ENCODE results near the gene MYL6. TPM values are rescaled to one million over a fixed set of nuclear protein-coding genes. Genes with fewer than 3 reads are reported as not detected.
"Not testable (repeated sequence)": the region's sequence is repeated elsewhere in the genome, so short reads cannot be mapped to it uniquely, and the experiment has no call there.

The MYL6 gene
- 1,000 to 10,000 TPM; 1,307 to 1,412 TPM for total RNA-seq

GRCh38 chr12:56158029-56158925, at the start of gene MYL6:
Gene MYL6 (plus strand): TSS chr12:56158359. CDS start chr12:56158402, 43 bp downstream.
- H3K4me1 Mint-ChIP-seq, result peaks cover 51% of the 10 kb centered on the region
- peaks cover 52% of the 10 kb centered on the region for H3K36me3 Mint-ChIP-seq

GRCh38 chr12:56110571-56110970, 47.6 kb upstream of the MYL6 start:
- no peaks in the 10 kb centered on the region for H3K27me3 Mint-ChIP-seq
- ATAC-seq, result no peak
- CTCF ChIA-PET, result interaction anchor here (1.5 to 1.6 kb wide), 2 partner anchors 31 to 79 kb away, joined by 4 to 5 read pairs; partner anchors contain the start of gene SMARCC2
- no peak for DNase-seq
- no peak overlapping the region for H3K4me3 Mint-ChIP-seq
- no peak overlapping the region for H3K27ac Mint-ChIP-seq
- peaks cover 68% of the 10 kb centered on the region for H3K36me3 Mint-ChIP-seq
- H3K4me1 Mint-ChIP-seq, result peaks cover 23% of the 10 kb centered on the region
- H3K9me3 Mint-ChIP-seq (ENCODE audit: low read depth), result no peaks in the 10 kb centered on the region

More at GRCh38 chr12:56158029-56158925, at the start of gene MYL6:
- Mint-ChIP-seq H3K9me3 (ENCODE audit: low read depth) (no peaks in the 10 kb centered on the region), H3K4me3 (peak within 1 kb of the TSS; percentile 94), H3K27me3 (no peaks in the 10 kb centered on the region), H3K27ac (peak within 1 kb of the TSS; percentile 96)
- ATAC-seq (peak; percentile 85), DNase-seq (peak; percentile 98)
- CTCF ChIA-PET, result interaction anchor here (0.7 to 7.5 kb wide), 7 partner anchors 24 to 420 kb away, joined by 3 to 61 read pairs (median 10); partner anchors contain the start of genes ESYT1, RPL41, SMARCC2 and ZC3H10

- Mint-ChIP-seq H3K27ac (peak overlapping the region; percentile 48), H3K9me3 (ENCODE audit: low read depth) (no peaks in the 10 kb centered on the region), H3K27me3 (no peaks in the 10 kb centered on the region), H3K36me3 (peaks cover 58% of the 10 kb centered on the region), H3K4me1 (peaks cover 22% of the 10 kb centered on the region), H3K4me3 (no peak overlapping the region)
- no peak for ATAC-seq
- CTCF ChIA-PET, result no interaction called here
- DNase-seq, result no peak
Observed at GRCh38 chr12:56114084-56114483, 44.1 kb upstream of the MYL6 start.

GRCh38 chr12:56115329-56115728, 42.8 kb upstream of the MYL6 start:
- Mint-ChIP-seq H3K4me3 (peak overlapping the region; percentile 98), H3K27ac (peak overlapping the region; percentile 98), H3K27me3 (no peaks in the 10 kb centered on the region), H3K9me3 (ENCODE audit: low read depth) (no peaks in the 10 kb centered on the region), H3K4me1 (peaks cover 33% of the 10 kb centered on the region), H3K36me3 (peaks cover 51% of the 10 kb centered on the region)
- ATAC-seq, result no peak
- DNase-seq, result no peak
- CTCF ChIA-PET, result interaction anchor here (0.8 to 1.8 kb wide), 7 partner anchors 8 to 75 kb away, joined by 3 to 9 read pairs (median 4); partner anchors contain the start of gene PA2G4

GRCh38 chr12:56116267-56117081, 41.7 kb upstream of the MYL6 start, which contains the start of gene RPL41:
Gene RPL41 (plus strand): TSS chr12:56116633.
- H3K9me3 Mint-ChIP-seq (ENCODE audit: low read depth), result no peaks in the 10 kb centered on the region
- CTCF ChIA-PET, result interaction anchor here (0.6 to 5.5 kb wide), 14 partner anchors 8 to 217 kb away, joined by 3 to 154 read pairs (median 12); partner anchors contain the start of genes ERBB3, ESYT1, MYL6 and MYL6B
- peaks cover 39% of the 10 kb centered on the region for H3K36me3 Mint-ChIP-seq
- ATAC-seq (peak; percentile 41), DNase-seq (peak; percentile 96)
- no peaks in the 10 kb centered on the region for H3K27me3 Mint-ChIP-seq
- H3K27ac Mint-ChIP-seq, result peak within 1 kb of the TSS; percentile 98
- peaks cover 33% of the 10 kb centered on the region for H3K4me1 Mint-ChIP-seq
- H3K4me3 Mint-ChIP-seq, result peak within 1 kb of the TSS; percentile 98

- CTCF ChIA-PET, result interaction anchor here (0.6 to 5.5 kb wide), 14 partner anchors 10 to 347 kb away, joined by 3 to 154 read pairs (median 14); partner anchors contain the start of genes ERBB3, ESYT1, MYL6 and MYL6B
- H3K9me3 Mint-ChIP-seq (ENCODE audit: low read depth); H3K27me3 Mint-ChIP-seq; ATAC-seq; DNase-seq: not testable (repeated sequence)
- Mint-ChIP-seq H3K4me3 (peak overlapping the region; percentile 98), H3K36me3 (peaks cover 34% of the 10 kb centered on the region), H3K4me1 (peaks cover 33% of the 10 kb centered on the region), H3K27ac (peak overlapping the region; percentile 98)
Observed at GRCh38 chr12:56117082-56117706, 41.0 kb upstream of the MYL6 start.

- Mint-ChIP-seq H3K9me3 (ENCODE audit: low read depth) (no peaks in the 10 kb centered on the region), H3K4me3 (peak within 1 kb of the TSS; percentile 98), H3K27me3 (no peaks in the 10 kb centered on the region), H3K36me3 (peaks cover 26% of the 10 kb centered on the region), H3K27ac (peak within 1 kb of the TSS; percentile 98), H3K4me1 (peaks cover 33% of the 10 kb centered on the region)
- CTCF ChIA-PET, result interaction anchor here (0.6 to 5.5 kb wide), 40 partner anchors 10 to 519 kb away, joined by 3 to 154 read pairs (median 4); partner anchors contain the start of genes ANKRD52, DNAJC14, ERBB3 and ESYT1
- peak; percentile 79 for ATAC-seq
- peak; percentile 100 for DNase-seq
Observed at GRCh38 chr12:56117778-56118687, 40.1 kb upstream of the MYL6 start, which contains the start of gene ZC3H10. Gene ZC3H10 (plus strand): TSS chr12:56118266. CDS start chr12:56120563, 2,297 bp downstream.

GRCh38 chr12:56118688-56119357, 39.3 kb upstream of the MYL6 start:
- H3K4me1 Mint-ChIP-seq, result peaks cover 35% of the 10 kb centered on the region
- peaks cover 18% of the 10 kb centered on the region for H3K36me3 Mint-ChIP-seq
- ATAC-seq, result no peak

GRCh38 chr12:56119361-56119796, 38.8 kb upstream of the MYL6 start:
- CTCF ChIA-PET, result interaction anchor here (0.7 to 5.5 kb wide), 27 partner anchors 8 to 383 kb away, joined by 3 to 154 read pairs (median 6); partner anchors contain the start of genes ANKRD52, COQ10A, ESYT1 and MYL6
- Mint-ChIP-seq H3K4me3 (peak overlapping the region; percentile 98), H3K4me1 (peaks cover 41% of the 10 kb centered on the region), H3K27ac (peak overlapping the region; percentile 98), H3K27me3 (no peaks in the 10 kb centered on the region), H3K9me3 (ENCODE audit: low read depth) (no peaks in the 10 kb centered on the region), H3K36me3 (peaks cover 15% of the 10 kb centered on the region)
- DNase-seq, result peak; percentile 76
- ATAC-seq, result no peak

More at GRCh38 chr12:56118688-56119357, 39.3 kb upstream of the MYL6 start:
- CTCF ChIA-PET, result interaction anchor here (0.7 to 5.5 kb wide), 40 partner anchors 9 to 518 kb away, joined by 3 to 154 read pairs (median 4); partner anchors contain the start of genes ANKRD52, DNAJC14, ERBB3 and ESYT1
- peak overlapping the region; percentile 98 for H3K4me3 Mint-ChIP-seq
- no peaks in the 10 kb centered on the region for H3K9me3 Mint-ChIP-seq (ENCODE audit: low read depth)
- peak overlapping the region; percentile 98 for H3K27ac Mint-ChIP-seq
- no peak for DNase-seq
- H3K27me3 Mint-ChIP-seq, result no peaks in the 10 kb centered on the region

GRCh38 chr12:56120158-56120846, 37.9 kb upstream of the MYL6 start:
- CTCF ChIA-PET, result interaction anchor here (0.6 to 5.5 kb wide), 14 partner anchors 7 to 384 kb away, joined by 3 to 154 read pairs (median 5); partner anchors contain the start of genes COQ10A, ESYT1, MYL6 and PA2G4
- no peaks in the 10 kb centered on the region for H3K9me3 Mint-ChIP-seq (ENCODE audit: low read depth)
- no peaks in the 10 kb centered on the region for H3K27me3 Mint-ChIP-seq
- ATAC-seq (no peak), DNase-seq (no peak)
- no peak overlapping the region for H3K4me3 Mint-ChIP-seq
- H3K27ac Mint-ChIP-seq, result no peak overlapping the region
- H3K36me3 Mint-ChIP-seq, result peaks cover 15% of the 10 kb centered on the region
- H3K4me1 Mint-ChIP-seq, result peaks cover 41% of the 10 kb centered on the region
